ENCODE results near the gene GGN. TPM values are rescaled to one million over a fixed set of nuclear protein-coding genes. Genes with fewer than 3 reads are reported as not detected.

Gene GGN
- total RNA-seq, 1 donor from 2014 or later = 2.1 TPM

DNA sequence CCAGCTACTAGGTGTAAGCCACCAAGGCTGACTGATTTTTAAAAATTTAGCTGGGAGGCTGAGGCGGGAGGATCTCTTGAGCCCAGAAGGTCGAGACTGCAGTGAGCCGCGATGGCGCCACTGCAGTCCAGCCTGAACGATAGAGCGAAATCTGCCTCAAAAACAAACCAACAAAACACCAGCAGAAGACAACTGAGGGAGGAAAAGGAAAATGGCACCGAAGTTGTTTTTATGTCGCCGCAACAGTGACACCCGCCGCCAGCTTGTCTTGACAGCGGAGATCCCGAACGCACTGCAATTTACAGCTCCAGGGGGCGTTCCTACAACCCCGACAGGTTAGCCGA is 14.8 kb upstream of the GGN start:
- no peak for FAIRE-seq
- TF ChIP-seq, protein P1, sequence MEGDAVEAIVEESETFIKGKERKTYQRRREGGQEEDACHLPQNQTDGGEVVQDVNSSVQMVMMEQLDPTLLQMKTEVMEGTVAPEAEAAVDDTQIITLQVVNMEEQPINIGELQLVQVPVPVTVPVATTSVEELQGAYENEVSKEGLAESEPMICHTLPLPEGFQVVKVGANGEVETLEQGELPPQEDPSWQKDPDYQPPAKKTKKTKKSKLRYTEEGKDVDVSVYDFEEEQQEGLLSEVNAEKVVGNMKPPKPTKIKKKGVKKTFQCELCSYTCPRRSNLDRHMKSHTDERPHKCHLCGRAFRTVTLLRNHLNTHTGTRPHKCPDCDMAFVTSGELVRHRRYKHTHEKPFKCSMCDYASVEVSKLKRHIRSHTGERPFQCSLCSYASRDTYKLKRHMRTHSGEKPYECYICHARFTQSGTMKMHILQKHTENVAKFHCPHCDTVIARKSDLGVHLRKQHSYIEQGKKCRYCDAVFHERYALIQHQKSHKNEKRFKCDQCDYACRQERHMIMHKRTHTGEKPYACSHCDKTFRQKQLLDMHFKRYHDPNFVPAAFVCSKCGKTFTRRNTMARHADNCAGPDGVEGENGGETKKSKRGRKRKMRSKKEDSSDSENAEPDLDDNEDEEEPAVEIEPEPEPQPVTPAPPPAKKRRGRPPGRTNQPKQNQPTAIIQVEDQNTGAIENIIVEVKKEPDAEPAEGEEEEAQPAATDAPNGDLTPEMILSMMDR (IDR thresholded peaks at IDR 0.05; ENCODE audit: insufficient read depth, low read depth, low read length) = no peak
- no peak for TF ChIP-seq EZH2 (IDR thresholded peaks at IDR 0.05; ENCODE audit: insufficient read depth, low read length)
- peak overlapping the region; percentile 76 for H2AFZ ChIP-seq (ENCODE audit: low read depth, low read length)
- H4K20me1 ChIP-seq (ENCODE audit: insufficient read depth, low read length) = peaks cover 3% of the 10 kb centered on the region
- H3K27ac Mint-ChIP-seq (ENCODE audit: unreplicated experiment) = no peak overlapping the region
- H3K9me3 ChIP-seq (ENCODE audit: insufficient read depth, low read depth, low read length) = no peaks in the 10 kb centered on the region
- peaks cover 16% of the 10 kb centered on the region for H3K4me1 Mint-ChIP-seq (ENCODE audit: low read depth, unreplicated experiment)
- H3K4me2 ChIP-seq (ENCODE audit: low read length) = peak overlapping the region; percentile 98
- H3K79me2 ChIP-seq (ENCODE audit: insufficient read depth, low read length) = peaks cover 8% of the 10 kb centered on the region
- H3K27me3 Mint-ChIP-seq (ENCODE audit: low read depth, unreplicated experiment) = no peaks in the 10 kb centered on the region
- peak overlapping the region; percentile 57 for H3K9ac ChIP-seq (ENCODE audit: low read length)
- peaks cover 6% of the 10 kb centered on the region for H3K36me3 Mint-ChIP-seq (ENCODE audit: low read depth, unreplicated experiment)
- H3K9me3 Mint-ChIP-seq (ENCODE audit: unreplicated experiment) = no peaks in the 10 kb centered on the region
- H3K4me1 ChIP-seq (ENCODE audit: insufficient read depth, low read length) = peaks cover 4% of the 10 kb centered on the region
- no peak overlapping the region for H3K27ac ChIP-seq (ENCODE audit: low read depth, low read length)
- H3K36me3 ChIP-seq (ENCODE audit: insufficient read depth, low read length) = no peaks in the 10 kb centered on the region
- DNase-seq (ENCODE audit: low read depth) = no peak
- peak overlapping the region; percentile 56 for H3K4me3 ChIP-seq (ENCODE audit: insufficient read depth, low read depth, low read length)
- H3K4me3 Mint-ChIP-seq (ENCODE audit: unreplicated experiment) = peak overlapping the region; percentile 77
- H3K27me3 ChIP-seq (ENCODE audit: insufficient read depth, low read length) = no peaks in the 10 kb centered on the region

DNA sequence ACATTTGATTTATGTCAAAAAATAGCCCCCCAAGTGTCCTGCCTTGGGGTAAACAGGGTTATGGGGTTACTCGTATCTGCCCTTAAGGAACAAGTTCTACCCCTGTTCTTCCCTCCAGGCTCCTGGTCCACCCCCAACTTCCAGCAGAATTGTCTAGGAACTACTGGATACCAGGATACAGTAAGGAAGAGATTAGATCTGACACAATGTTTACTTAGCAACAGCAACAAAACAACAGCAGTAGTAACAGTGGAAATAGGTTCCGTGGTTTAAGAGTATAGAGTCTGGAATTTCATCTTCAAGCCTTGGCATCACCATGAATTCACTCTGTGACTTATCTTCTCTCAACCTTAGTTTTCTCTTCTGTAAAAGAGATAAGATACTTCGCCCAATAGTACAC is 13.3 kb upstream of the GGN start:
- no peak overlapping the region for H3K9ac ChIP-seq (ENCODE audit: low read length)
- peaks cover 7% of the 10 kb centered on the region for H3K27me3 Mint-ChIP-seq (ENCODE audit: low read depth, unreplicated experiment)
- H3K4me3 ChIP-seq (ENCODE audit: insufficient read depth, low read depth, low read length) = no peak overlapping the region
- H3K27ac ChIP-seq (ENCODE audit: low read depth, low read length) = no peak overlapping the region
- no peak overlapping the region for H2AFZ ChIP-seq (ENCODE audit: low read depth, low read length)
- H3K4me1 ChIP-seq (ENCODE audit: insufficient read depth, low read length) = peaks cover 4% of the 10 kb centered on the region
- H3K9me3 Mint-ChIP-seq (ENCODE audit: unreplicated experiment) = peaks cover 3% of the 10 kb centered on the region
- H3K36me3 ChIP-seq (ENCODE audit: insufficient read depth, low read length) = no peaks in the 10 kb centered on the region
- no peaks in the 10 kb centered on the region for H3K27me3 ChIP-seq (ENCODE audit: insufficient read depth, low read length)
- TF ChIP-seq EZH2 (IDR thresholded peaks at IDR 0.05; ENCODE audit: insufficient read depth, low read length) = no peak
- TF ChIP-seq, protein P1 (IDR thresholded peaks at IDR 0.05; ENCODE audit: insufficient read depth, low read depth, low read length) = no peak
- H3K4me1 Mint-ChIP-seq (ENCODE audit: low read depth, unreplicated experiment) = peaks cover 16% of the 10 kb centered on the region
- H3K4me3 Mint-ChIP-seq (ENCODE audit: unreplicated experiment) = peak overlapping the region; percentile 27
- peak overlapping the region; percentile 19 for H3K27ac Mint-ChIP-seq (ENCODE audit: unreplicated experiment)
- DNase-seq (ENCODE audit: low read depth) (peak; percentile 46), FAIRE-seq (no peak)
- peaks cover 8% of the 10 kb centered on the region for H3K79me2 ChIP-seq (ENCODE audit: insufficient read depth, low read length)
- peaks cover 12% of the 10 kb centered on the region for H3K36me3 Mint-ChIP-seq (ENCODE audit: low read depth, unreplicated experiment)
- no peaks in the 10 kb centered on the region for H3K9me3 ChIP-seq (ENCODE audit: insufficient read depth, low read depth, low read length)
- no peak overlapping the region for H3K4me2 ChIP-seq (ENCODE audit: low read length)
- peaks cover 15% of the 10 kb centered on the region for H4K20me1 ChIP-seq (ENCODE audit: insufficient read depth, low read length)

DNA sequence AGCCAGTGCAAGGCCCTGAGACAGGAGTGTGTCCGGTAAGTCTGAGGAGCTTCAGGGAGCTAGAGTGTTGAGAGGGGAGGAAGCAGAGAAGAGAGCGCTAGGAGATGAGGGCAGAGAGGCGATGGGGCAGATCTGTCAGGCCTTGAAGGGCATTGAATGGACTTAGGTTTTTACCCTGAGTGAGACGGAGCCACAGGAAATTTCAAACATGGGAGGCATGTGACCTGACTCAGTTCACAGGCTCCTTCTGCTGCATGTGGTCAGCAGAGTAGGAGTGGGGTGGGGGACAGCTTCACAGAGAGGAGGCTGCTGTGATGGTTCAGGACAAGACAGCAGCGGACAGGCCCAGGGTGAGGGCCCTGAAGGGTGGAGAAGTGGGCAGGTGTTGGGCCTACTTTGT is 12.5 kb upstream of the GGN start:
- Mint-ChIP-seq H3K27ac (ENCODE audit: unreplicated experiment) (peak overlapping the region; percentile 95), H3K36me3 (ENCODE audit: low read depth, unreplicated experiment) (peaks cover 10% of the 10 kb centered on the region), H3K27me3 (ENCODE audit: low read depth, unreplicated experiment) (peaks cover 7% of the 10 kb centered on the region), H3K4me3 (ENCODE audit: unreplicated experiment) (no peak overlapping the region), H3K9me3 (ENCODE audit: unreplicated experiment) (peaks cover 3% of the 10 kb centered on the region), H3K4me1 (ENCODE audit: low read depth, unreplicated experiment) (peaks cover 16% of the 10 kb centered on the region)
- no peak overlapping the region for H3K9ac ChIP-seq (ENCODE audit: low read length)
- no peak overlapping the region for H3K4me3 ChIP-seq (ENCODE audit: insufficient read depth, low read depth, low read length)
- TF ChIP-seq EZH2 (IDR thresholded peaks at IDR 0.05; ENCODE audit: insufficient read depth, low read length) = no peak
- TF ChIP-seq, protein P1 (IDR thresholded peaks at IDR 0.05; ENCODE audit: insufficient read depth, low read depth, low read length) = no peak
- H3K27ac ChIP-seq (ENCODE audit: low read depth, low read length) = no peak overlapping the region
- peaks cover 8% of the 10 kb centered on the region for H3K79me2 ChIP-seq (ENCODE audit: insufficient read depth, low read length)
- H3K27me3 ChIP-seq (ENCODE audit: insufficient read depth, low read length) = no peaks in the 10 kb centered on the region
- no peaks in the 10 kb centered on the region for H3K36me3 ChIP-seq (ENCODE audit: insufficient read depth, low read length)
- H4K20me1 ChIP-seq (ENCODE audit: insufficient read depth, low read length) = peaks cover 16% of the 10 kb centered on the region
- peaks cover 4% of the 10 kb centered on the region for H3K4me1 ChIP-seq (ENCODE audit: insufficient read depth, low read length)
- H2AFZ ChIP-seq (ENCODE audit: low read depth, low read length) = no peak overlapping the region
- FAIRE-seq (no peak), DNase-seq (ENCODE audit: low read depth) (no peak)
- no peak overlapping the region for H3K4me2 ChIP-seq (ENCODE audit: low read length)
- no peaks in the 10 kb centered on the region for H3K9me3 ChIP-seq (ENCODE audit: insufficient read depth, low read depth, low read length)
